Measurements from ENCODE around the gene ELOVL7. TPM values are rescaled to one million over a fixed set of nuclear protein-coding genes. Genes with fewer than 3 reads are reported as not detected.
"Not testable (repeated sequence)": the region's sequence is repeated elsewhere in the genome, so short reads cannot be mapped to it uniquely, and the experiment has no call there.

ELOVL7 gene
- total RNA-seq, 2 experiments from 2014 or later: 0.18 TPM; not detected in 1

DNA sequence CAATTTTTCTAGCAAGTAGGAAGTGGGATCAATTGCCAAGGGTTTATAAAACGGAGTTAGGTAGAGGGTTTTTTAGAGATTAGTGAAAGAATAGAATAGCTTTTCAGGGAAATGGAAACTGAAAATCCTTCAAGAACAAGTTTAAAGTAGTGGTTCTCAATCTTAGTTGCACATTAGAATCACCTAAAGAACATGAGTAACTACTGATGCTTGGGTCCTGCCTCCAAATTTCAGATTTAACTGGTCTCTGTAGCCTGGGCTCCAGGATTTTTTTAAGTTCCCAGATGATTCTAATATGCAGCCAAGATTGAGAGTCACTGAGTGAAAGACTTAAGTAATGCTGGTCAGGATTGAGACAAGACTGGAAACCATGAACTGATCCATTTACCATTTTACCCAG lies 20.5 kb downstream of the ELOVL7 start:
- no peak for DNase-seq
- Mint-ChIP-seq H3K36me3 (ENCODE audit: low read depth) (no peaks in the 10 kb centered on the region), H3K4me3 (no peak overlapping the region), H3K4me1 (ENCODE audit: low read depth) (no peaks in the 10 kb centered on the region), H3K27ac (no peak overlapping the region), H3K9me3 (no peaks in the 10 kb centered on the region), H3K27me3 (peaks cover 4% of the 10 kb centered on the region)
- POLR2A ChIA-PET: interaction anchor here (0.6 kb wide), 1 partner anchor 1115 kb away, joined by 3 read pairs; no protein-coding TSS in a partner anchor
- ATAC-seq: no peak
- TF ChIP-seq, protein P1, sequence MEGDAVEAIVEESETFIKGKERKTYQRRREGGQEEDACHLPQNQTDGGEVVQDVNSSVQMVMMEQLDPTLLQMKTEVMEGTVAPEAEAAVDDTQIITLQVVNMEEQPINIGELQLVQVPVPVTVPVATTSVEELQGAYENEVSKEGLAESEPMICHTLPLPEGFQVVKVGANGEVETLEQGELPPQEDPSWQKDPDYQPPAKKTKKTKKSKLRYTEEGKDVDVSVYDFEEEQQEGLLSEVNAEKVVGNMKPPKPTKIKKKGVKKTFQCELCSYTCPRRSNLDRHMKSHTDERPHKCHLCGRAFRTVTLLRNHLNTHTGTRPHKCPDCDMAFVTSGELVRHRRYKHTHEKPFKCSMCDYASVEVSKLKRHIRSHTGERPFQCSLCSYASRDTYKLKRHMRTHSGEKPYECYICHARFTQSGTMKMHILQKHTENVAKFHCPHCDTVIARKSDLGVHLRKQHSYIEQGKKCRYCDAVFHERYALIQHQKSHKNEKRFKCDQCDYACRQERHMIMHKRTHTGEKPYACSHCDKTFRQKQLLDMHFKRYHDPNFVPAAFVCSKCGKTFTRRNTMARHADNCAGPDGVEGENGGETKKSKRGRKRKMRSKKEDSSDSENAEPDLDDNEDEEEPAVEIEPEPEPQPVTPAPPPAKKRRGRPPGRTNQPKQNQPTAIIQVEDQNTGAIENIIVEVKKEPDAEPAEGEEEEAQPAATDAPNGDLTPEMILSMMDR (IDR thresholded peaks at IDR 0.05): no peak
- intact Hi-C loops (cut with micrococcal nuclease): no loop called here
- CTCF ChIA-PET: no interaction called here

DNA sequence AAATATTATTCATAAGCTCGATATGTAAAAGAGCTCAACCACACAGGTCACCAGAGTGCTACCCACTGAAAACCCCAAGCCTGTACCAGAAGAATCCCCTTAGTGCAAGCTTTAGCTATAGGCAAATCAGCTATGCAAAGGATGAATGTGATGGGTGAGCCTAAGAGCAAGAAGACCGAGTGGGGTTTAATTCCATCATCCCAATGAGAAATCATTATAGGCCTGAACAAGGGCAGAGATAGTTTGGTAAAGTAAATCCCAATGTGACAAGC lies 21.8 kb downstream of the ELOVL7 start:
- Mint-ChIP-seq H3K27ac (no peak overlapping the region), H3K27me3 (no peaks in the 10 kb centered on the region), H3K36me3 (ENCODE audit: low read depth) (no peaks in the 10 kb centered on the region), H3K9me3 (no peaks in the 10 kb centered on the region), H3K4me3 (no peak overlapping the region), H3K4me1 (ENCODE audit: low read depth) (no peaks in the 10 kb centered on the region)
- no peak for ATAC-seq
- intact Hi-C loops (cut with micrococcal nuclease): no loop called here
- TF ChIP-seq, protein P1 (IDR thresholded peaks at IDR 0.05): no peak
- ChIA-PET POLR2A (no interaction called here), CTCF (no interaction called here)
- no peak for DNase-seq

DNA sequence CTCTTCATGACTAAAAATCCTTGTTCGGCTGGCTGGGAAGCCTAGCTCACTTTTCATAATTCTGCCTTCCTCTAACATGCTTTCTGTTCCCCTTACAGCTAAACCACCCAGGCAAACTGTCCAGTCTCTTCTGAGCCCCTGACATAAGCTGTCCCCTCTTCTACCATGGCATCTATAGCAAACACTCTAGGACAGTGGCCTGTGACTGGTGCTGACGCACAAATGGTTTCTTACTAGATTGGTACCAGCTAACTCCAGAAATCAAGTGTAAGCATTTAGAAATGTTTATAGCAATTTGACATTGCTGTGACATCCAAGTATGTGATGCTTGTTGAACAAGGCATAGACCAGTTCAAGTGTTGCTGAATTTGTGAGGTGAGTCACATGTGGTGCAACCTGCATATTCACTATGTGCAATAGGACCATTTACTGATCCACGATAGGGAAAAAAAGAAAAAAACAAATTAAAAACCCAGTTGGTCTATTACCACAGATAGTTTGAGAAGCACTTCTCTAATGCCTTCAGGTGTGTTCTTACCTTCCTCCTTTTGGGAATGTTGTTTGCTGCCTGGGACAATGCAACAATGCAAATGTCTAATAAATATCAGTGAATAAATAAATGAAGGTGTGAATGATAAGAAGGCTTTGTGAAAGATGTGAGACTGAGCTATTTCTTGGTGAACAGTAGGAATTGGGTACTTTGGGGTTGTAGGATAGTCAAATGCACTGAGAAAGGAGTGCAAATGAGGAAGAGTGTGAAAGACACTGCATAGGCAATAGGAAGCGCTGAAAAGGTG lies 22.4 kb downstream of the ELOVL7 start:
- TF ChIP-seq, protein P1 (IDR thresholded peaks at IDR 0.05): no peak
- intact Hi-C loops (cut with micrococcal nuclease): no loop called here

DNA sequence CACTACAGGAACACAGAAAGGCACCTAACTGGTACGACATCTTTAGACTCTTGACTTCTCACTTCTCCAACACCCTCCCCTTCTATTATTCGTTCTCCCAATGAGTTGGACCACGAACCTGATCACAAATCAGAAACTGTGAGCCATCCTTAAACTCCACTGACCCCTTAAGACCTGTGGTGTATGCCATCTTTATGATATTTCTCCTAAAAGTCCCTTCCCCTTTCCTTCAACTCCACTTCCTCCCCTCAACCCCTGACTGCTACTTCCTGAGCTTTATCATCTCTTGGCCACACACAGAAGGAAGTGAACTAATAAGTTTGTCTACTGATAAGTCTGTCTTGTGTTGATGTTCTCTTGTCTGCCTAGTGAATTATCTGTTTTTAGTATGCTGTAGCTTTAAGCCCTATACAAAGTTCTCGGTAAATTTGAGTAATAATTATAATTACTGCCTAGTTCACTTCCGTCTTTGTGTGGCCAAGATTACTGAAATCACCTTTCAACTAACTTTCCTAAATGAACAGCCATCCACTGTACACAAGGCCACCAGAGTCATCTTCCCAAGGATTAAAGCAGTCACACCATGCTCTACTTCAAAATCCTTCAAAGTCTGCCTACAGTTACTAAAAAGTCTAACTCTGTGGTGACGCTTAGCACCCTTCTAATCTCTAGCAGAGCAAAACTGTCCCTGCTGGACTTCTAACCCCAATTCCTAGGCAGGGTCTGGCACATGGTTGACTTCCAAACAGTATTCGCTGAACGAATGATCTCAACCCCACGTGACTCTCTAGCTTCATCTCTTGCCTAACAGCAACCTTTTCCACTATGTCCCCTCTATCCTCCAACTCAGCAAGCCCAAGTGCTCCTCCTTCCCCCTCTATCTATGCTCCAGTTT lies 23.2 kb downstream of the ELOVL7 start:
- TF ChIP-seq, protein P1 (IDR thresholded peaks at IDR 0.05): no peak
- no peaks in the 10 kb centered on the region for H3K27me3 Mint-ChIP-seq
- H3K4me3 Mint-ChIP-seq: no peak overlapping the region
- intact Hi-C loops (cut with micrococcal nuclease): no loop called here
- H3K27ac Mint-ChIP-seq: no peak overlapping the region
- no peaks in the 10 kb centered on the region for H3K4me1 Mint-ChIP-seq (ENCODE audit: low read depth)
- no peak for ATAC-seq
- no peaks in the 10 kb centered on the region for H3K9me3 Mint-ChIP-seq
- no peak for DNase-seq
- POLR2A ChIA-PET: no interaction called here
- no peaks in the 10 kb centered on the region for H3K36me3 Mint-ChIP-seq (ENCODE audit: low read depth)
- CTCF ChIA-PET: interaction anchor here (0.6 kb wide), 1 partner anchor 25 kb away, joined by 3 read pairs; no protein-coding TSS in a partner anchor

More for the DNA sequence above, 22.4 kb downstream of the ELOVL7 start:
- ChIA-PET POLR2A (no interaction called here), CTCF (no interaction called here)
- Mint-ChIP-seq H3K27ac (no peak overlapping the region), H3K36me3 (ENCODE audit: low read depth) (no peaks in the 10 kb centered on the region), H3K27me3 (no peaks in the 10 kb centered on the region), H3K9me3 (no peaks in the 10 kb centered on the region), H3K4me3 (no peak overlapping the region), H3K4me1 (ENCODE audit: low read depth) (no peaks in the 10 kb centered on the region)
- ATAC-seq: no peak
- DNase-seq: no peak

DNA sequence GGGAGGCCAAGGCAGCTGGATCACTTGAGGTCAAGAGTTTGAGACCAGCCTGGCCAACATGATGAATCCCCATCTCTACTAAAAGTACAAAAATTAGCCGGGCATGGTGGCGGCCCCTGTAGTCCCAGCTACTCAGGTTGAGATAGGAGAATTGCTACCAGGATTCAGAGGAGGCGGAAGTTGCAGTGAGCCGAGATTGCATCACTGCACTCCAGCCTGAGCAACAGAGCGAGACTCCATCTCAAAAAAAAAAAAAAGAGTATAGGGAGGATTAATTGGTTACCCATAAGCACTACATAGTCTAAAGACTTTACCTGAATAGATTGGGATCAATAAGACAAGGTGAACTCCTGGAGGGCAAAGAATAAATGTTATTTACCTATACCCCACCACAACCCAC lies 27.9 kb downstream of the ELOVL7 start:
- H3K27ac Mint-ChIP-seq; intact Hi-C loops (cut with micrococcal nuclease); H3K9me3 Mint-ChIP-seq; ATAC-seq; H3K36me3 Mint-ChIP-seq (ENCODE audit: low read depth); H3K4me3 Mint-ChIP-seq; H3K4me1 Mint-ChIP-seq (ENCODE audit: low read depth); H3K27me3 Mint-ChIP-seq; POLR2A ChIA-PET; DNase-seq; CTCF ChIA-PET: not testable (repeated sequence)

All from activated CD8-positive, alpha-beta T cell treated with anti-CD3 and anti-CD28 coated beads for 36 hours (primary cell).